Measurements from ENCODE around the gene THRB. TPM values are rescaled to one million over a fixed set of nuclear protein-coding genes. Genes with fewer than 3 reads are reported as not detected.

The THRB gene
- total RNA-seq, 1 experiment from 2014 or later: 2.6 TPM

DNA sequence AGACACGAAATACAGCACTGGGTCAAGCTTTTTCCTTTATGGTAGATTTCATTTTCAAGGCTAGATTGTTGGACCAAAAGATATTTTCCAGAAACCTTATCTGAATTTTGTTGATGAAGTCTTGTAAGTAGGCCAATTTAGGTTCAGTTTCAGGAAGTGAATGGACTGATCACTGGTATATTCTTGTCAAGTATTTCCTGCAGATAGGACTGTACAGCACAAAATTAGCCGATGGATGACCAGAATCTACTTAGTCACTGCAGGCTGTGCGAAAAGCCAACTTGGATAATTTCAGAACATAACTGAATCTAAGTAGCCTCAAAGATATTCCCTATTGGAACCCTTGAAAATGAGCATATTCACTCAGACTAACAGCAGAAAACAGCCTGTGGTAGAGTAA, 343.1 kb downstream of the THRB start:
- no peak for DNase-seq (ENCODE audit: low read depth)

GRCh38 chr3:24149032-24149431, 345.6 kb downstream of the THRB start:
- DNase-seq (ENCODE audit: low read depth): no peak

- peak; percentile 95 for DNase-seq (ENCODE audit: low read depth)
These were observed 348.4 kb downstream of the THRB start for GRCh38 chr3:24145981-24146822.

DNA sequence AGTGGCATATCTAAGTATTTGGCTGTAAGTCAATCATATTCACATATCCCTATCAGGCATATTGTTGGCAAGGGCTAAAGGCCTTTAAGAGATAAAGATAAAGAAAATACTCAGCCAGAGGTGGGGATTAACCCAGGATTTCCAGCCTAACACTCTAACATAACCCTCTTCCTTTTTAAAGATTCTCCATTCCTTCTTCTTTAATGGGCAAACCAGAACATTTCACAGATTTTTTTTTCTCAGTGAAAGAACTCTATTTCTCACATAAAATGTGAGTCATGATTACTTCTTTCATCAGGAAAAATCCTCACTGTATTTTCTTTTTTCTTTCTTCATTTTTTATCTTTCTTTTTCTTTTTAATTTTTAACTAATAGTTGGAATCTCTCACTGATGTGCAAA, 349.2 kb downstream of the THRB start:
- peak; percentile 33 for DNase-seq (ENCODE audit: low read depth)

DNA sequence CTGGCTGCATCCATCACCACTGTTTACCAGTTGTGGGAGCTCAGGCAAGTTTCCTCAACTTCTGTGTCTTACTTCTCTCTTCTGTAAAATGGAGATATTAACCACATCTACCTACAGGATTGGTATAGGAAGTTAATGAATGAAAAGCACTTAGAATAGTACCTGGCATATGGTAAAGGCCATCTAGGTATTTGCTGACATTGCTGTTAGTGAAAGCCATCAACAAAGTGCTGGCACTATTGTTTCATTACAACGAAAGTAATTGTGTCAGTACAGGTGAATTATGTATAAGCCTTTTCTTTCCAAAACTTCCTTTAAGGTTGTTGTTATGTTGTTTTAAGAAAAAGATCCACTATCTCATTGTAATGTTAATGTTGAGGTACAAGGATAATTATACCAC, 352.5 kb downstream of the THRB start:
- DNase-seq (ENCODE audit: low read depth): no peak

DNA sequence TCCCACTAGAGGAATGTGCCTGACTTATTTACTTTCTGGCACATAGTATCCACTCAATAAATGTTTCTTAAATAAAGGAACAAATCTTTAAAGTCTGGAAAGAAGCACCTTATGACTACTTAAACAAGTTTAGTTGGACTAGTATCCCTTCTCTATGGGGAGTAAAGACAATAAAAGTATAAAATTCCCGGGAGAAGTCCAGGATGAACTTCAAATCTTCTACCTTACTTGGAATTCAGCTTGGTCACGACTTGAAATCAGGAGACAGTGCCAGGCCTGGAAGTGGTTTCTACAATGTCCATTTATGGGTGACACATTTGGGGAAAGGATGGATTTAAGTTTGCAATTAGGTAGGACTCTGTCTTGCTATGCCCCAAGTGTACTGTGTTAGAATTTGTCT, 353.1 kb downstream of the THRB start:
- no peak for DNase-seq (ENCODE audit: low read depth)

DNA sequence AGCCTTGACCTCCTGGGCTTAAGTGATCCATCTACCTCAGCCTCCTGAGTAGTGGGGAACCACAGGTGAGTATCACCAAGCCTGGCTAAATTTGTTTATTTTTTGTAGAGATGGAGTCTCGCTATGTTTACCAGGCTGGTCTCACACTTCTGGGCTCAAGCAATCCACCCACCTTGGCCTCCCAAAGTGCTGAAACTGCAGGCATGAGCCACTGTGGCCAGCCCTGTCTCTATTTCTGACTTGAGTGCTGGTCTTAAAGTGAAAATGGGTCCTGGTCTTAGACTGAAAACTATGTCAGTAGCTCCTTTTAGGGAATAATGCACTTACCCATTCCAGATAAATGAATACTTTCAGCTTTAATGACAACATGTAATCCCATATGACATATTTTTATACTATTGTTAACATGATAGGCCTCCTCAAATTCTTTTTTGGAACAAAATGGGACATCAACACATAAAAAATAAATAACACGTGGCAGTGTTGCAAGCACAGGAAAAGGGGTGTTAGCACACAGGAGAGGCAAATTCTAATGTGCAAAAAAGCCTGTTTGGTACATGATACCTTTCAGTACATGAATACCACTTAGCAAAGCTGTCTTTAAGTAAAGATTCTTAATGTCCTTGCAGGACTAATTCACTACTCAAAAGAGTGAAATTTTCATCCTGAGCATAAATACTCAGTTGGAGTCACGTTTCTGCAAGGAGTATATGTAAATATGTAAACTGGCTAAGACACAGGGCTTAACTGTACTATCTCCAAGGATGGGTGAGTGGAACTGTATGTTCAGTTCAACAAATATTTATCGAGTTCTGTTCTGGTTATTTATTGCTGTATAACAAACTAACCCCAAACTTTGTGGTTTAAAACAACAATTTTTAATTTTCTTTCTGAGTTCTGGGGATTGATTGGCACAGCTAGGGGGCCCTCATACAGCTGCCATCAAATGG, 354.9 kb downstream of the THRB start:
- DNase-seq (ENCODE audit: low read depth): peak; percentile 61

DNA sequence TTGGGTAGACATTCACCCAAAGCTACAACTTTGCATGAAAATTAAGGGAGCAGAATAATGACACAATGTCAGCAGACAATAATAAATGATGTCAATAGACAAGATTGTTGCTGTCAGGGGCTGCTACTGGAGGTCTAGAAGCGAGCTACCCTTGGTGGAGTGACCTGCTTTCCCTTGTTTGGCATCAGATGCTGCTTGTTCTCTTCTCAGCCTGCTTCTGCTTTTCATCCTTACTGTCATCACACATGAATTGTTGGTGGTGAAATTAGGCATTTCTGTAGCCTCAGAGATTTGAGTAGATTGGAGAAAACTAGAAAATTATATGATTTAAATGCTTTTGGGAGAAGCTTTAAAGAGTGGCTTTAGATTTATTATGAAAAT, 355.8 kb downstream of the THRB start:
- no peak for DNase-seq (ENCODE audit: low read depth)

GRCh38 chr3:24137958-24138875, 356.4 kb downstream of the THRB start:
- DNase-seq (ENCODE audit: low read depth): no peak

DNA sequence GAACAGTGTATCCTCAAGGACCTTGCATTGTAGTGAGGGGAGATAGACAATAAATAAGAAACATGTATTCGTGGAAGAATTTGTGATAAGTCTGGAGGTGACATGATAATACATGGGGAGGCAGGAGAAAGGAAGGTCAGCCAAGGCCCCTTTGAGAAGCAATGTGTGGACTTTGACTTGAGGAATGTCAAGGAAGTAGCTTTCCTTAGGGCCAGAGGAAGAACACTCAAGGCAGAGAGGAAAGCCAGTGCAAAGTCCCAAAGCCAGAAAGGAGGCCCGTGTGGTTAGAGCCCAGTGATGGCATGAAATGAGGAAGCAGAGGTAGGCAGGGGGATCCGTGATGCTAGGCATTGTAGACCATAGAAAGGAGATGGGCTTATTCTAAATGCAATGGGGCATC, 357.3 kb downstream of the THRB start:
- DNase-seq (ENCODE audit: low read depth): no peak

- DNase-seq (ENCODE audit: low read depth): no peak
These were observed 357.9 kb downstream of the THRB start for GRCh38 chr3:24136624-24137310.

- DNase-seq (ENCODE audit: low read depth): peak; percentile 53
These were observed 359.4 kb downstream of the THRB start for GRCh38 chr3:24135280-24135679.

DNA sequence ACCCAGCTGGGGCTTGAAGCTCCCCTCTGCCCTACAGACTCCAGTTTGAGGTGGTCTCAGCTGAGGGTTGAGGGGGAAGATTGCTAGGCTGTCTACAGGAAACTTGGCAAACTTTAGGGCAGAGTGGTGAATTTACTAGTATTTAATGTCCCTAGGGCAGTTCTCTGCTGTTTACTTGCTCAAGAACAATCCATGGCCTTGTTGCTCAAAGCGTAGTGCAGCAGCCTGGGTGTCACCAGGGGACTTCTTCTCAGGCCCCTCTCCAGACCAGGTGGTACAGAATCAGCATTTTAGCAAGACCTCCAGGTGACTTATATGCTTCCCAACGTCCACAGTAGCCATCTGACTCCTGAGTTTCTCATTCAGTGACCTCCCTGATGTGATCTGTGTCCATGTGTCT, 360.7 kb downstream of the THRB start:
- no peak for DNase-seq (ENCODE audit: low read depth)

DNA sequence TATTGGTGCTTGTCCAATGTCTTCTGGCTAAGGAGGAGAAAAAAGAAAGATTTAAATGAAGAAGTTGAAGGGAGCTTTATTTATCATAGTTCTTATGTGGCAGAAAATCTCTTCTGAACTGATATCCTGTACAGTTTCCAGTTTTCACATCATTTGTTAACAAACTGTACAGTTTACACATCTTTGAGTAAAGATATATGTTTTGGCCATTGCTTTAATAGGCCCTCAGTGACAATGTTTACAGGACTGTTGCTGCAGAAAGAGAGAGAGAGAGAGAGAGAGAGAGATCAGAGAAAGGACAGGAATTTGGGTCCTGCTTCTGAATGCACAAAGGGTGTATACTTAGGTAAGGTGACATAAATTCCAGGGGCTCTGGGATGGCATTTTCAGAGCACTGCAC, 361.2 kb downstream of the THRB start:
- DNase-seq (ENCODE audit: low read depth): no peak

DNA sequence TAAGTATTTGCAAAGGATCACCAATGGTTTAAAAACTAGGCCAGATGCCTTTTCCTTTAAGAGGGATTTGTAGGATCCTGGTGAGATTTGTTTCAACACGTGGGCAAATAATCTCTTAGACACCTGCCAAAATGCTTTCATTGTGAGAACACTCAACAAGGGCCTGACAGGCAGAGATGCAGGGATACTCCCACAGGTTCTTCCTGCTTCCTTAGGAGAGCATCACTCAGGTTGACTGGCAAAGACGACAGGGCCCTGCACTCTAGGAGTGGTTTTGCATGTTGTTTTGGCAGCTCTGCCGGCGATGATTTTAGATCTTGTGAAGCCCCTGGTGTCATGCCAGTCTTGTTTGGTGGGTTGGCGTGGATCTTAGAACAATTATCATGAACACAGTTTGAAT, 365.1 kb downstream of the THRB start:
- peak; percentile 37 for DNase-seq (ENCODE audit: low read depth)

DNA sequence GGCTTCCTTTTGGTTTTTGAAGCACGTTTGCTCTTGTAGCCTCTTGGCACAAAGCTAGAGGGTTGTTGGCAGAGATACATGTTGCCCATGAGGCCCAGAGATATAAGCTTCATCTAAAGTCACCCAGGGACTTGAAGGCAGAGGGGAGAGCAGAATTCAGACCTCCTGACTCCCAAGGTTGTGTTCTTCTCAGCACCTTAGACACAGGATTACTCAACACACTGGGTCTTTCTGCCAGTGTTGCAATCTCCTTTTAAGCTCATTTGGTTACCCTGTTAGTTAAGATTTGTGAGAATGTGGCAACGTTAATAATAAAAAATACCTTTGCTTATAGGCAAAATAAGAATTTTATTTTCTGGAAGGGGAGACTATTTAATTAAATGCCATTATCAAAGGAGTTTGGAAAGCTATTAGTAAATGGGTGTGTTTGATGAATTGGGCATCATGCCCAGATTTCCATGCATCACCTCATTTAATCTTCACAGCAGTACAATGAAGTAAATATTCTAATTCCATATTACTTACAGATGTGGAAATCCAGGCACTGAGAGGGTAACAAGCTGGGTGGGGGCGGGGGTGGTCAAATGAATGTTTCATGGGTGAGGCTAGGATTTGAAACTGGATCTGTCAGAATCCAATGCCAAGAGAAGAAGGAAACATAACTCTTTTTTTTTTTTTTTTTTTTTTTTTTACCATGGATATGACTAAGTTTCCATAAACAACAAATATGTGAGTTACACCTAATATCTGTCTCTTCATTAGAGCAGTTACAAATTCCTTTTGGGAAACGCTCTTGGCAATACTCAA, 366.2 kb downstream of the THRB start:
- DNase-seq (ENCODE audit: low read depth): peak; percentile 65

DNA sequence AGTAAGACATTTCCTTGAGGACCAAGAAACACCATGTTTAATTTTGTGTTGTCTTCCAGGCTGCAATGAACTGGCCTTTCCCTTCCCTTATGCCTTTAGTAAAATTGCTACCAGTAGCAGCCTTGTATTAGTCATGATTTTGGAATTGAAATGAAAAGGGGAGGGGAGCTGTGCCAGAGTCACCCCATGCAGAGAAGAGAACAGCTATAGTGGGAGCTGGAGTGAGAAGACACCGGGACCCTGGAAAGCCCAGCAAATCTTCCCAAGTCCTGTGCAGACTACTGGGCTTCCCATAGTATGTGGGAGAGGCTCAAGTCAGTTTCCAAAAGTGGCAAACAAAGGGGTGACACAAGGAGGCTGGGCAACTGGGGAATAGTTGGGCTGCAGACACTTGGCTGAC, 371.1 kb downstream of the THRB start:
- peak; percentile 49 for DNase-seq (ENCODE audit: low read depth)

- no peak for DNase-seq (ENCODE audit: low read depth)
These were observed 374.2 kb downstream of the THRB start for GRCh38 chr3:24120434-24120833.

GRCh38 chr3:24119321-24119751, 375.3 kb downstream of the THRB start:
- peak; percentile 85 for DNase-seq (ENCODE audit: low read depth)

GRCh38 chr3:24117508-24117907, 377.1 kb downstream of the THRB start:
- no peak for DNase-seq (ENCODE audit: low read depth)

Data from LHCN-M2 (cell line).